Omental fat pad (tissue), 4 donors: ENCODE data around the gene APOBR. TPM values are rescaled to one million over a fixed set of nuclear protein-coding genes. Genes with fewer than 3 reads are reported as not detected.
"Not testable (repeated sequence)": the region's sequence is repeated elsewhere in the genome, so short reads cannot be mapped to it uniquely, and the experiment has no call there.

Experiments used
- ATAC-seq: fragments of 150-250 bp; one replicate; pipeline ENCODE4 v1.9.1; 2016; ENCODE audit warnings: mild to moderate bottlenecking, moderate library complexity; ENCODE audit not compliant: low FRiP score
- DNase-seq: peaks from one replicate; pipeline ENCODE4 v3.0.0-alpha.2; 2019; ENCODE audit warnings: low spot score
- CTCF ChIP-seq, 3 donors: fragments of 450-650 bp; IDR thresholded peaks; one replicate each; pipeline ENCODE4 v1.5.1; 2016 to 2017; ENCODE audit warnings: antibody characterized with exemption in 3 of 3, mild to moderate bottlenecking in 3 of 3, moderate library complexity in 2 of 3
- total RNA-seq, 4 donors: library from RNA; depleted of rRNA; stranded (reverse); fragments of >200 nt; gene quantifications; one replicate each; pipeline ENCODE4 v1.1.0, GENCODE V29; 2016

The APOBR gene
- total RNA-seq, 4 donors from 2014 or later: 1.5 to 15.6 (median 7.6) TPM

- TF ChIP-seq CTCF (IDR thresholded peaks at IDR 0.05): no peak
- ATAC-seq: no peak
Observed at GRCh38 chr16:28482026-28482425, 12.4 kb upstream of the APOBR start.

GRCh38 chr16:28483361-28483760, 11.1 kb upstream of the APOBR start:
- ATAC-seq, DNase-seq: not testable (repeated sequence)

More at GRCh38 chr16:28482026-28482425, 12.4 kb upstream of the APOBR start:
- no peak for DNase-seq

- no peak for DNase-seq
- TF ChIP-seq CTCF (IDR thresholded peaks at IDR 0.05): no peak
- ATAC-seq: no peak
Observed at GRCh38 chr16:28486266-28486665, 8.2 kb upstream of the APOBR start.

- no peak for DNase-seq
- TF ChIP-seq CTCF (IDR thresholded peaks at IDR 0.05): no peak
- no peak for ATAC-seq
Observed at GRCh38 chr16:28491230-28491969, 3.0 kb upstream of the APOBR start.

DNA sequence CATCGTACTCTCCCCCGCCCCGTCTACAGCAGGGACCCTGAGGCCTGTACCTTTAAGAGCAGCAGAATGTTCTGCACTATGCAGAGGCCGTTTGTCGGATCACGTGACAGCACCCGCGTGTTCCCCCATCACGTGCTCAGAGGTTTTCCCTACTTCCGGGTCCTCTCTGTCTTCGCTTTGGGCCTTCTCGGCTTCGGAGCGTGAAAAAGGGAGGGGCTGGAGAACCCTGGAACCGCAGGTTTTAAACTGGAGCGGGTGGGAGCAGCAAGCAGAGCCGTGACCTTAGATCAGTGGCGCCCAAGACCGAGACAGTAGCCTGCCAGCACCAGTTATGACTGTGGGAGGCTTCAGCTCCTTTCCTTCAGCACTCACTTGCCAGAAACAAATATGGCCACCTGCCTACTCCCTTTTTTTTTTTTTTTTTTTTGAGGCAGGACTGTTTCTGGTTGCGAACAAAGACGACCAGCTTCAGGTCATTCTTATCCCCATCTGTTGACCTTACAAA, 2.4 kb upstream of the APOBR start, which contains the start of gene CLN3:
Gene CLN3, minus strand, starts transcription at position 105 of the 505 bp plus-strand sequence. CDS start 315 bp downstream, outside the sequence.
- DNase-seq (peak; percentile 75), ATAC-seq (peak; percentile 95)
- no peak for TF ChIP-seq CTCF (IDR thresholded peaks at IDR 0.05)

DNA sequence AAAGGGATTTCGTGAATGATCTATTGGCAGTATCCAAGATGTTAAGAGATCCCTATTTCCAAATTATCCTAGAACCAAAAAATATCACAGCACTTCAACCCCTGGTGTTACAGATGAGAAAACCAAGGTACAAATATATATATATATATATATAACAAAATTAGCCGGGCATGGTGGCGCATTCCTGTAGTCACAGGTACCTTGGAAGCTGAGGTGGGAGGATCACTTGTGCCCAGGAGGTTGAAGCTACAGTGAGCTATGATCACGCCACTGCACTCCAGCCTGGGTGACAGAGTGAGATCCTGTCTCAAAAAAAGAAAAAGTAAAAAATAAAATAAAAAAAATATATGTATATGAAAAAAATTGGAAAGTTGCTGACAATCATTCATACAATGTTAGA, 1.9 kb upstream of the APOBR start:
- no peak for DNase-seq
- no peak for TF ChIP-seq CTCF (IDR thresholded peaks at IDR 0.05)
- no peak for ATAC-seq

- ATAC-seq: no peak
- no peak for TF ChIP-seq CTCF (IDR thresholded peaks at IDR 0.05)
- no peak for DNase-seq
Observed at GRCh38 chr16:28495098-28495793, 803 bp downstream of the APOBR start.
